Glutamatergic neuron (in vitro differentiated cells): ENCODE measurements around the gene ZNF618. TPM values are rescaled to one million over a fixed set of nuclear protein-coding genes. Genes with fewer than 3 reads are reported as not detected.

ENCODE experiments used
- DNase-seq: peaks from one replicate; pipeline ENCODE4 v3.0.0; 2022
- H3K27ac Mint-ChIP-seq: one replicate; pipeline ENCODE4 v1.8.0; 2020; ENCODE audit warnings: mild to moderate bottlenecking, mixed read lengths, inconsistent platforms; ENCODE audit not compliant: unreplicated experiment
- H3K27me3 Mint-ChIP-seq: one replicate; pipeline ENCODE4 v1.8.0; 2020; ENCODE audit warnings: mild to moderate bottlenecking, moderate library complexity, mixed read lengths, inconsistent platforms; ENCODE audit not compliant: unreplicated experiment
- H3K36me3 Mint-ChIP-seq: one replicate; pipeline ENCODE4 v1.8.0; 2020; ENCODE audit warnings: mild to moderate bottlenecking, mixed read lengths, inconsistent platforms; ENCODE audit not compliant: unreplicated experiment
- H3K4me1 Mint-ChIP-seq: one replicate; pipeline ENCODE4 v1.8.0; 2020; ENCODE audit warnings: mild to moderate bottlenecking, low read depth, mixed read lengths, inconsistent platforms; ENCODE audit not compliant: unreplicated experiment
- H3K4me3 Mint-ChIP-seq: one replicate; pipeline ENCODE4 v1.8.0; 2020; ENCODE audit warnings: mild to moderate bottlenecking, mixed read lengths, inconsistent platforms; ENCODE audit not compliant: unreplicated experiment
- H3K9me3 Mint-ChIP-seq: one replicate; pipeline ENCODE4 v1.8.0; 2020; ENCODE audit warnings: mild to moderate bottlenecking, moderate library complexity, mixed read lengths, inconsistent platforms; ENCODE audit not compliant: unreplicated experiment
- CTCF ChIP-seq: fragments of 200-600 bp; sonication (generic); IDR thresholded peaks from one replicate; pipeline ENCODE4 v1.5.0; 2021; ENCODE audit not compliant: partially characterized antibody, unreplicated experiment
- total RNA-seq: library from RNA; stranded (reverse); fragmentation: NEBNext Ultra II Directional; extraction: Animal tissue kit (Norgen Biotek cat#: 25700); gene quantifications from one replicate; pipeline ENCODE4 v1.2.1, GENCODE V29; 2021; ENCODE audit not compliant: unreplicated experiment

Gene ZNF618
- total RNA-seq, 1 donor from 2014 or later, result 114 TPM

GRCh38 chr9:113928269-113928668 is 52.2 kb downstream of the ZNF618 start:
- H3K4me3 Mint-ChIP-seq, result no peak overlapping the region
- peaks cover 1% of the 10 kb centered on the region for H3K27me3 Mint-ChIP-seq
- no peak for TF ChIP-seq CTCF
- no peak overlapping the region for H3K27ac Mint-ChIP-seq
- peaks cover 8% of the 10 kb centered on the region for H3K4me1 Mint-ChIP-seq
- peaks cover 2% of the 10 kb centered on the region for H3K9me3 Mint-ChIP-seq
- no peak for DNase-seq
- peaks cover 15% of the 10 kb centered on the region for H3K36me3 Mint-ChIP-seq

GRCh38 chr9:113929634-113930389 is 53.7 kb downstream of the ZNF618 start:
- TF ChIP-seq CTCF, result no peak
- Mint-ChIP-seq H3K4me1 (peaks cover 2% of the 10 kb centered on the region), H3K27me3 (peaks cover 1% of the 10 kb centered on the region), H3K36me3 (peaks cover 15% of the 10 kb centered on the region), H3K4me3 (no peak overlapping the region), H3K9me3 (peaks cover 2% of the 10 kb centered on the region), H3K27ac (no peak overlapping the region)
- DNase-seq, result no peak

GRCh38 chr9:113930390-113930783 is 54.3 kb downstream of the ZNF618 start:
- Mint-ChIP-seq H3K9me3 (peaks cover 2% of the 10 kb centered on the region), H3K27me3 (peaks cover 1% of the 10 kb centered on the region), H3K27ac (no peak overlapping the region), H3K36me3 (peaks cover 15% of the 10 kb centered on the region), H3K4me3 (no peak overlapping the region), H3K4me1 (peaks cover 3% of the 10 kb centered on the region)
- DNase-seq, result no peak
- no peak for TF ChIP-seq CTCF

- H3K4me3 Mint-ChIP-seq, result no peak overlapping the region
- DNase-seq, result no peak
- H3K27me3 Mint-ChIP-seq, result peaks cover 1% of the 10 kb centered on the region
- H3K27ac Mint-ChIP-seq, result no peak overlapping the region
- H3K9me3 Mint-ChIP-seq, result peaks cover 2% of the 10 kb centered on the region
- TF ChIP-seq CTCF, result no peak
- peaks cover 15% of the 10 kb centered on the region for H3K36me3 Mint-ChIP-seq
- H3K4me1 Mint-ChIP-seq, result peaks cover 7% of the 10 kb centered on the region
Observed at GRCh38 chr9:113931140-113931539, 55.0 kb downstream of the ZNF618 start.

GRCh38 chr9:113931777-113932176 is 55.7 kb downstream of the ZNF618 start:
- Mint-ChIP-seq H3K9me3 (no peaks in the 10 kb centered on the region), H3K27me3 (peaks cover 1% of the 10 kb centered on the region), H3K4me3 (no peak overlapping the region), H3K4me1 (peaks cover 7% of the 10 kb centered on the region), H3K27ac (no peak overlapping the region), H3K36me3 (peaks cover 15% of the 10 kb centered on the region)
- no peak for DNase-seq
- TF ChIP-seq CTCF, result no peak
